Body of pancreas (tissue), 4 donors: ENCODE measurements around the gene ESM1.

Experiments used
- POLR2A ChIP-seq, 3 donors: fragments of 450-650 bp; IDR thresholded peaks; one replicate each; pipeline ENCODE4 v1.6.1; 2016; ENCODE audit warnings: antibody characterized with exemption in 3 of 3, mild to moderate bottlenecking in 2 of 3
- TF ChIP-seq, protein P1 (sequence below), 7 experiments: fragments of 450-650 bp in 4 of 7; fragments of 200-600 bp in 3 of 7; sonication (generic) in 3 of 7; IDR thresholded peaks; one replicate each; pipeline ENCODE4 v1.5.1; 2016 to 2019; ENCODE audit warnings: antibody characterized with exemption in 7 of 7

DNA sequence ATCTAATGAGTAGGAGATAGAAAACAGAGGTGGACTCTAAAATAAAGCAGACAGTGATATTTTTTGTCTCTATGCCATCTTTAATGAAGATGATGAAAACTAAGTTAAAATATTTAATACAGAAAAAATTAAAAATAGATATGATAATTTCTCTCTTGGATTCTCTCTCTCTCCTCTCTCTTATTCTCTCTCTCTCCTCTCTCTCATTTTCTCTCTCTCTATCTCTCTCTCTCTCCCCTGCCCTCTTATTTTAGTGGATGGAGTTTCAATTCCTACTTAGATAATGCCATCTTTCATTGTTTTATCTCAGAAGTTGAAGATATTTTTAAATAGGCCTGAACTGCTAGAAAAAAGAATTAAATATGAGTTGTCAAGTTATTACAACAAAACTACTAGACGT is 38.2 kb downstream of the ESM1 start:
- TF ChIP-seq, protein P1, sequence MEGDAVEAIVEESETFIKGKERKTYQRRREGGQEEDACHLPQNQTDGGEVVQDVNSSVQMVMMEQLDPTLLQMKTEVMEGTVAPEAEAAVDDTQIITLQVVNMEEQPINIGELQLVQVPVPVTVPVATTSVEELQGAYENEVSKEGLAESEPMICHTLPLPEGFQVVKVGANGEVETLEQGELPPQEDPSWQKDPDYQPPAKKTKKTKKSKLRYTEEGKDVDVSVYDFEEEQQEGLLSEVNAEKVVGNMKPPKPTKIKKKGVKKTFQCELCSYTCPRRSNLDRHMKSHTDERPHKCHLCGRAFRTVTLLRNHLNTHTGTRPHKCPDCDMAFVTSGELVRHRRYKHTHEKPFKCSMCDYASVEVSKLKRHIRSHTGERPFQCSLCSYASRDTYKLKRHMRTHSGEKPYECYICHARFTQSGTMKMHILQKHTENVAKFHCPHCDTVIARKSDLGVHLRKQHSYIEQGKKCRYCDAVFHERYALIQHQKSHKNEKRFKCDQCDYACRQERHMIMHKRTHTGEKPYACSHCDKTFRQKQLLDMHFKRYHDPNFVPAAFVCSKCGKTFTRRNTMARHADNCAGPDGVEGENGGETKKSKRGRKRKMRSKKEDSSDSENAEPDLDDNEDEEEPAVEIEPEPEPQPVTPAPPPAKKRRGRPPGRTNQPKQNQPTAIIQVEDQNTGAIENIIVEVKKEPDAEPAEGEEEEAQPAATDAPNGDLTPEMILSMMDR (IDR thresholded peaks at IDR 0.05), result no peak
- TF ChIP-seq POLR2A (IDR thresholded peaks at IDR 0.05), result no peak
